H1 (cell line): ENCODE results near the gene PTPN18. TPM values are rescaled to one million over a fixed set of nuclear protein-coding genes. Genes with fewer than 3 reads are reported as not detected.

Source experiments
- CTCF ChIA-PET: fragments of 300-600 bp; sonication (Branson Sonifier 250); formaldehyde crosslinking; loops from one replicate; lab custom pipeline; 2021; ENCODE audit not compliant: partially characterized antibody; lab: Charles Lee
- POLR2A ChIA-PET: fragments of 300-600 bp; sonication (Branson Sonifier 250); formaldehyde crosslinking; loops from one replicate; lab custom pipeline; 2021; ENCODE audit warnings: inconsistent platforms; ENCODE audit not compliant: partially characterized antibody; lab: Charles Lee
- DNase-seq, 2 experiments: peaks; one replicate each; pipeline versions ENCODE4 v3.0.0 to v3.0.0-alpha.2; 2010 to 2022; ENCODE audit warnings: low spot score in 2 of 2, low read depth in 1 of 2, mixed read lengths in 1 of 2
- FAIRE-seq: peaks from 2 replicates; lab custom pipeline; 2011; peaks lifted over from hg19 to GRCh38; lab: Jason Lieb, UNC
- H2AFZ ChIP-seq: 2 replicates; pipeline ENCODE4 v1.8.1; 2012; ENCODE audit warnings: low read length, inconsistent platforms
- H2AK5ac ChIP-seq: 2 replicates; pipeline ENCODE4 v1.6.1; 2013; ENCODE audit warnings: low read depth, low read length
- H2BK120ac ChIP-seq: replicated peaks from 2 replicates; pipeline ENCODE3; 2013; ENCODE audit warnings: low read depth, low read length, inconsistent platforms
- H2BK12ac ChIP-seq: 2 replicates; pipeline ENCODE4 v1.6.1; 2013; ENCODE audit warnings: low read depth, low read length
- H2BK15ac ChIP-seq: 2 replicates; pipeline ENCODE4 v1.6.1; 2013; ENCODE audit warnings: low read length
- H2BK20ac ChIP-seq: 2 replicates; pipeline ENCODE4 v1.6.1; 2013; ENCODE audit warnings: low read length
- H2BK5ac ChIP-seq: 2 replicates; pipeline ENCODE4 v1.6.1; 2013; ENCODE audit warnings: low read depth, low read length
- H3K14ac ChIP-seq: 2 replicates; pipeline ENCODE4 v1.6.1; 2013; ENCODE audit warnings: inconsistent platforms; ENCODE audit not compliant: insufficient read length
- H3K18ac ChIP-seq: 2 replicates; pipeline ENCODE4 v1.6.1; 2013; ENCODE audit warnings: low read length; ENCODE audit errors: extremely low read depth
- H3K23ac ChIP-seq: 2 replicates; pipeline ENCODE4 v1.6.1; 2013; ENCODE audit warnings: inconsistent platforms; ENCODE audit not compliant: insufficient read length
- H3K23me2 ChIP-seq: 2 replicates; pipeline ENCODE4 v1.6.1; 2013; ENCODE audit warnings: low read depth, low read length
- H3K27ac ChIP-seq: 2 replicates; pipeline ENCODE4 v1.6.1; 2011; ENCODE audit warnings: low read depth, low read length, inconsistent platforms
- H3K27me3 ChIP-seq, 4 experiments: replicated peaks in 1 of 4; 1 replicate in 1 of 4; 2 replicates in 3 of 4; pipeline versions ENCODE4 v1.6.1 to v1.8.1; 2011 to 2013; ENCODE audit warnings: low read length in 3 of 4, mild to moderate bottlenecking in 3 of 4, inconsistent platforms in 2 of 4, mixed read lengths in 2 of 4, moderate library complexity in 1 of 4; ENCODE audit not compliant: control insufficient read depth in 3 of 4, insufficient read depth in 3 of 4; ENCODE audit errors: extremely low read depth in 1 of 4
- H3K36me3 ChIP-seq, 4 experiments: 2 replicates each; pipeline versions ENCODE4 v1.6.1 to v1.8.1; 2011 to 2013; ENCODE audit warnings: mild to moderate bottlenecking in 4 of 4, low read length in 3 of 4, moderate library complexity in 2 of 4, control low read depth in 1 of 4, inconsistent platforms in 1 of 4; ENCODE audit not compliant: insufficient read depth in 4 of 4, control insufficient read depth in 2 of 4
- H3K4ac ChIP-seq: replicated peaks from 2 replicates; pipeline ENCODE3; 2013; ENCODE audit warnings: low read length, low read depth, mixed read lengths, inconsistent platforms; ENCODE audit not compliant: insufficient read length
- H3K4me1 ChIP-seq, 4 experiments: replicated peaks in 1 of 4; 1 replicate in 1 of 4; 2 replicates in 3 of 4; pipeline versions ENCODE4 v1.6.1 to v1.8.1; 2011 to 2013; ENCODE audit warnings: low read length in 3 of 4, inconsistent platforms in 2 of 4, mixed read lengths in 1 of 4; ENCODE audit not compliant: insufficient read depth in 4 of 4, control insufficient read depth in 3 of 4
- H3K4me2 ChIP-seq, 2 experiments: 2 replicates each; pipeline versions ENCODE4 v1.6.1 to v1.8.1; 2011 to 2013; ENCODE audit warnings: low read depth in 2 of 2, low read length in 2 of 2, control low read depth in 1 of 2, inconsistent platforms in 1 of 2, mild to moderate bottlenecking in 1 of 2; ENCODE audit not compliant: insufficient read depth in 1 of 2
- H3K4me3 ChIP-seq, 4 experiments: fragments of 200-600, 300-600 bp in 1 of 4; sonication (generic), shearing (Covaris generic), sonication (Bioruptor Twin) in 1 of 4; 2 replicates each; pipeline versions ENCODE4 v1.5.1 to v1.8.1; 2011 to 2016; ENCODE audit warnings: low read length in 4 of 4, low read depth in 3 of 4, control low read depth in 2 of 4, inconsistent platforms in 2 of 4, mild to moderate bottlenecking in 2 of 4, mixed read lengths in 1 of 4, moderate library complexity in 1 of 4; ENCODE audit not compliant: insufficient read depth in 2 of 4; ENCODE audit errors: extremely low read depth in 1 of 4
- H3K56ac ChIP-seq: replicated peaks from 2 replicates; pipeline ENCODE3; 2013; ENCODE audit warnings: low read depth, mild to moderate bottlenecking, mixed read lengths, low read length, inconsistent platforms; ENCODE audit not compliant: insufficient read length
- H3K79me1 ChIP-seq: 2 replicates; pipeline ENCODE4 v1.6.1; 2013; ENCODE audit warnings: low read depth, low read length, control low read depth
- H3K79me2 ChIP-seq, 2 experiments: 2 replicates each; pipeline versions ENCODE4 v1.6.1 to v1.8.1; 2012 to 2013; ENCODE audit warnings: low read length in 2 of 2, mild to moderate bottlenecking in 2 of 2, inconsistent platforms in 1 of 2; ENCODE audit not compliant: insufficient read depth in 2 of 2, control insufficient read depth in 1 of 2
- H3K9ac ChIP-seq, 4 experiments: replicated peaks in 1 of 4; 1 replicate in 1 of 4; 2 replicates in 3 of 4; pipeline versions ENCODE4 v1.6.1 to v1.8.1; 2011 to 2013; ENCODE audit warnings: low read depth in 3 of 4, low read length in 3 of 4, control low read depth in 2 of 4, mild to moderate bottlenecking in 2 of 4, moderate library complexity in 2 of 4, inconsistent platforms in 1 of 4; ENCODE audit errors: extremely low read depth in 1 of 4
- H3K9me3 ChIP-seq, 2 experiments: 2 replicates each; pipeline versions ENCODE4 v1.6.1 to v1.8.1; 2012 to 2013; ENCODE audit warnings: mild to moderate bottlenecking in 2 of 2, moderate library complexity in 2 of 2, control low read depth in 1 of 2, inconsistent platforms in 1 of 2, low read depth in 1 of 2, low read length in 1 of 2, mixed read lengths in 1 of 2; ENCODE audit not compliant: insufficient read depth in 2 of 2
- H4K20me1 ChIP-seq, 2 experiments: replicated peaks in 1 of 2; 2 replicates each; pipeline versions ENCODE3 to v1.8.1; 2011 to 2013; ENCODE audit warnings: inconsistent platforms in 2 of 2, low read length in 2 of 2, mild to moderate bottlenecking in 1 of 2; ENCODE audit not compliant: insufficient read depth in 2 of 2, control insufficient read depth in 1 of 2
- H4K5ac ChIP-seq: 2 replicates; pipeline ENCODE4 v1.6.1; 2013; ENCODE audit warnings: low read length, low read depth, mixed read lengths, inconsistent platforms; ENCODE audit not compliant: insufficient read length
- H4K8ac ChIP-seq: 2 replicates; pipeline ENCODE4 v1.8.0; 2013; ENCODE audit warnings: mild to moderate bottlenecking, moderate library complexity, low read length, inconsistent platforms; ENCODE audit not compliant: insufficient read depth; ENCODE audit errors: extremely low read depth
- H4K91ac ChIP-seq: replicated peaks from 2 replicates; pipeline ENCODE3; 2013; ENCODE audit warnings: low read length, mixed read lengths, inconsistent platforms; ENCODE audit not compliant: insufficient read length
- CBX8 ChIP-seq: fragments of 300-800, 300-1000 bp; sonication (generic); IDR thresholded peaks from 2 replicates; pipeline ENCODE4 v1.7.1; 2016; ENCODE audit warnings: low read depth, low read length, borderline replicate concordance
- EP300 ChIP-seq, 2 experiments: IDR thresholded peaks; 1 replicate in 1 of 2; 2 replicates in 1 of 2; pipeline ENCODE4 v1.6.1; 2011 to 2012; ENCODE audit warnings: low read depth in 2 of 2, low read length in 2 of 2, mild to moderate bottlenecking in 2 of 2, borderline replicate concordance in 1 of 2, inconsistent platforms in 1 of 2, moderate library complexity in 1 of 2
- JUN ChIP-seq: IDR thresholded peaks from 2 replicates; pipeline ENCODE4 v1.6.1; 2011; ENCODE audit warnings: low read depth, mild to moderate bottlenecking, improper control_type of control experiment, low read length
- KDM1A ChIP-seq: fragments of 200-600, 300-600 bp; sonication (generic); IDR thresholded peaks from 2 replicates; pipeline ENCODE4 v1.7.1; 2016; ENCODE audit warnings: mild to moderate bottlenecking, low read length, borderline replicate concordance
- NANOG ChIP-seq: IDR thresholded peaks from 2 replicates; pipeline ENCODE4 v1.6.1; 2011; ENCODE audit warnings: low read length, low read depth, mild to moderate bottlenecking, inconsistent platforms; ENCODE audit not compliant: insufficient read depth, poor library complexity, severe bottlenecking
- RFX5 ChIP-seq: IDR thresholded peaks from 2 replicates; pipeline ENCODE4 v1.6.1; 2011; ENCODE audit warnings: low read depth, low read length, improper control_type of control experiment, borderline replicate concordance
- RXRA ChIP-seq: IDR thresholded peaks from 2 replicates; pipeline ENCODE4 v1.6.1; 2011; ENCODE audit warnings: low read depth, mild to moderate bottlenecking, low read length, moderate library complexity; ENCODE audit not compliant: insufficient read depth
- SAP30 ChIP-seq: fragments of 300-600 bp; sonication (generic); IDR thresholded peaks from 2 replicates; pipeline ENCODE4 v1.7.1; 2012; ENCODE audit warnings: low read length, moderate library complexity, mild to moderate bottlenecking, inconsistent platforms; ENCODE audit not compliant: insufficient read depth, insufficient replicate concordance
- SUZ12 ChIP-seq: fragments of 200-600 bp; sonication (generic); IDR thresholded peaks from 2 replicates; pipeline ENCODE4 v1.6.1; 2012; ENCODE audit warnings: mild to moderate bottlenecking, inconsistent platforms, low read length, moderate library complexity, mixed read lengths
- TAF7 ChIP-seq: optimal IDR thresholded peaks from 2 replicates; pipeline ENCODE3; 2011; ENCODE audit warnings: low read depth, mild to moderate bottlenecking, inconsistent platforms, low read length, moderate library complexity, borderline replicate concordance
- TCF12 ChIP-seq: IDR thresholded peaks from 2 replicates; pipeline ENCODE4 v1.6.1; 2011; ENCODE audit warnings: low read depth, mild to moderate bottlenecking, low read length
- WGBS, 2 experiments: shearing (Covaris generic) in 1 of 2; methylation state at CpG; one replicate each; pipeline versions ENCODE4 v1.1.6 to v1.1.7; 2013 to 2015; ENCODE audit warnings: low lambda C conversion rate in 2 of 2, mixed read lengths in 2 of 2, inconsistent platforms in 1 of 2, low coverage in 1 of 2, missing lambda C conversion rate in 1 of 2; ENCODE audit not compliant: insufficient replicate concordance in 2 of 2, insufficient coverage in 1 of 2, insufficient read length in 1 of 2; ENCODE audit errors: extremely low coverage in 1 of 2, missing lambda C conversion rate in 1 of 2; 5-methylcytosine and 5-hydroxymethylcytosine counted together
- polyA plus RNA-seq, 7 experiments: library from polyadenylated mRNA; depleted of rRNA in 3 of 7; stranded (reverse) in 5 of 7; unstranded in 2 of 7; fragments of >200 nt in 5 of 7; fragments of 200-250 nt in 2 of 7; gene quantifications; 1 replicate in 5 of 7; 2 replicates in 1 of 7; 4 replicates in 1 of 7; pipeline versions ENCODE4 v1.2.1 to v1.2.3, GENCODE V29; 2011 to 2013; ENCODE audit warnings: missing spikeins in 2 of 7, mixed read lengths in 2 of 7
- total RNA-seq: library from RNA; stranded (reverse); fragmentation: NEBNext Ultra II Directional; extraction: Animal tissue kit (Norgen Biotek cat#: 25700); gene quantifications from 2 replicates; pipeline ENCODE4 v1.2.1, GENCODE V29; 2021

PTPN18 gene
- total and polyA plus RNA-seq, 2 of the 8 experiments (the other 6 are each of a cell fraction or from before 2014, with no cell fraction given) = 13.2 to 14.7 TPM

DNA sequence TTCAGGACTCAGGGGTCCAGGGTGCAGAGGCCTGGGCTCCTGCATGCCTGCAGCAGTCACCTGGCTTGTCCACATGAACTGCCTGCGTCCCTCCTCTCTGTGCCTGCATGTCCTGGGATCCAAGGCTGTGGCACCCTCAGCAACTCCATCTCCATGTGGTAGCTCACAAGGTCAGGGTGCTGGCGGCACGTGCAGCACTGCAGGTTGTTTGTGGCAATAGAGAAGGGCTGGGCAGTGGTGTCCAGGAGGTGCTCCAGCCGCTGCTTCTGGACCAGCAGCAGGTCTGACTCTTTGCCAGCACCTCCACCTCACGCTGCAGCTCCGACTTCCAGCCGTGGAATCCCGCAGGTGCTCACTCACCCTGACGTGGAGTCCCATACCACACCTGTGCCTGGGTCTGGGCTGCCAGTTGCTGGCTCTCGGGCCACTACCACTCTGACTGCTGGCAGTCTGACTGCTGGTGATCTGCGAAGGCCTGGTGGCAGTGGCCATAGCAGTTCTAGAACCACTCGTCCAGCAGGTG lies 42.0 kb upstream of the PTPN18 start:
- ChIA-PET CTCF (interaction anchor here (1.3 kb wide), 1 partner anchor 20 kb away, joined by 3 read pairs; no protein-coding TSS in a partner anchor), POLR2A (interaction anchor here (1.0 kb wide), 1 partner anchor 13 kb away, joined by 3 read pairs; no protein-coding TSS in a partner anchor)
- Histone ChIP-seq H2BK20ac (no peak overlapping the region), H3K23me2 (peaks cover 2% of the 10 kb centered on the region; the same call in 1 of the 2 replicates), H3K14ac (no peak overlapping the region), H4K8ac (peak overlapping the region; percentile 18; the same call in 1 of the 2 replicates), H2BK15ac (no peak overlapping the region), H3K4me1 (no peaks in the 10 kb centered on the region), H3K4ac (no peak overlapping the region), H3K18ac (no peak overlapping the region), H3K9me3 (no peaks in the 10 kb centered on the region), H4K5ac (no peak overlapping the region), H2BK12ac (no peak overlapping the region), H3K23ac (no peak overlapping the region), H3K27ac (no peak overlapping the region), H3K56ac (no peak overlapping the region), H3K4me3 (no peak overlapping the region), H4K91ac (peak overlapping the region; percentile 26), H2BK120ac (no peak overlapping the region), H3K79me2 (no peaks in the 10 kb centered on the region), H2AK5ac (no peak overlapping the region), H3K9ac (no peak overlapping the region), H3K27me3 (no peaks in the 10 kb centered on the region; a peak in 1 of 7 replicates), H4K20me1 (peaks cover 0 to 2% of the 10 kb centered on the region in 2 experiments), H3K36me3 (no peaks in the 10 kb centered on the region), H3K79me1 (no peaks in the 10 kb centered on the region), H2AFZ (no peak overlapping the region), H2BK5ac (no peak overlapping the region), H3K4me2 (no peak overlapping the region)
- no peak for DNase-seq
- TF ChIP-seq EP300 (IDR thresholded peaks at IDR 0.05; ENCODE audit: borderline replicate concordance in 1 of 2, low read depth in 2 of 2, low read length in 2 of 2) (no peak), KDM1A (no peak), JUN (no peak), TAF7 (no peak), TCF12 (no peak), RXRA (no peak), RFX5 (no peak), SAP30 (no peak), SUZ12 (no peak), NANOG (no peak), CBX8 (no peak)
- 86% methylated on average over 11 of the region's 12 CpGs; no CpG with 5 or more reads in 1 of the 2 experiments for WGBS, 2 experiments
- FAIRE-seq = no peak
